Stomach smooth muscle (tissue), 2 donors: Measurements from ENCODE around the gene DMAP1.

ENCODE experiments used
- H3K27ac ChIP-seq: one replicate; pipeline ENCODE4 v1.7.0; 2013; ENCODE audit warnings: mild to moderate bottlenecking, low read length, inconsistent platforms
- H3K27me3 ChIP-seq, 2 donors: one replicate each; pipeline ENCODE4 v1.7.0; 2013; ENCODE audit warnings: low read length in 2 of 2; ENCODE audit not compliant: insufficient read depth in 2 of 2, control insufficient read depth in 1 of 2
- H3K36me3 ChIP-seq, 2 donors: one replicate each; pipeline ENCODE4 v1.7.0; 2013; ENCODE audit warnings: low read length in 2 of 2; ENCODE audit not compliant: control insufficient read depth in 2 of 2, insufficient read depth in 2 of 2
- H3K4me1 ChIP-seq: one replicate; pipeline ENCODE4 v1.7.0; 2013; ENCODE audit warnings: low read length; ENCODE audit not compliant: control insufficient read depth, insufficient read depth
- H3K4me3 ChIP-seq, 2 donors: one replicate each; pipeline ENCODE4 v1.7.0; 2013; ENCODE audit warnings: low read length in 2 of 2
- H3K9ac ChIP-seq, 2 donors: one replicate each; pipeline ENCODE4 v1.7.0; 2013; ENCODE audit warnings: low read length in 2 of 2, mild to moderate bottlenecking in 1 of 2
- H3K9me3 ChIP-seq, 2 donors: one replicate each; pipeline ENCODE4 v1.7.0; 2013; ENCODE audit warnings: low read length in 2 of 2; ENCODE audit not compliant: control insufficient read depth in 2 of 2
- donor health status: healthy.
- donor health status: Pancreatic carcinoma.

The DMAP1 gene

DNA sequence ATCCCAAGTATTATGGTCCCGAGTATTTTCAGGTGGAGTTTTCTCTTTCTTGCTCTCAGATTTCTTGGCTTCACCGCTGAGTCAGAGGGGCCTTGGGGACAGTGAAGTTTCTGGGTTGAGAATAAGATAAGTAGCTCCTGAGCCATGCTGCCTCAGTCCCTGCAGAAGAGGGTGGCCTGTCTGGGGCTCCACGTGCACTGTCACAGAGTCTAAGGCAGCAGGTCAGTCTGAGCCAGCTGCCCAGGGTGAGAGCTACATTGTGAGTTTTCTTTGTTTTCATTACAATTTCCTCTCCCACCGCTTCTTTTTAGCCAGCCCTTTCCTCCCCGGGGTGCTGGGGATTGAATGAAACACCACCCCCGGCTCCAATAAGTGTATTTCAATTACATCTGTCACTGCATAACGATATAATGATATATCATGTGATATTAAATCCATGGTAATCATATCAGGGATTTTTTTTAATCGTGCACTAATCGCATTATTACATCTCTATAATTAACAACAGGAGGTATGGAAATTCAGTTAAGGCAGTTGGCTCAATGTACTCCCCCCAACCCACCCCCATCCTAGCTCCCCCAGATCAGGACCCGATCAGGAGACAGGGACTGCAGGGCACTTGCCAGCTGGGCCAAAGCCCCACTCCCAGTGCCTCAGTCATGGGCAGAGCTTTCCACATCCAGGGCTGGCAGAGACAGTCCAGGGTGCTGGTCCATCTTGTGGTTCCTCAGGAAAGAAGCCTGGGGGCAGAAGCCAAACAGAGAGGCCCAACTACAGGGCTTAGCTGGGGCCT, 43.7 kb downstream of the DMAP1 start:
- H3K27me3 ChIP-seq: no peaks in the 10 kb centered on the region
- no peak overlapping the region for H3K9ac ChIP-seq
- no peak overlapping the region for H3K27ac ChIP-seq
- H3K9me3 ChIP-seq: no peaks in the 10 kb centered on the region
- H3K4me3 ChIP-seq: no peak overlapping the region
- H3K36me3 ChIP-seq: peaks cover 4 to 6% of the 10 kb centered on the region in 2 donors
- H3K4me1 ChIP-seq: no peaks in the 10 kb centered on the region

- Histone ChIP-seq H3K9me3 (no peaks in the 10 kb centered on the region), H3K36me3 (peaks cover 4 to 6% of the 10 kb centered on the region in 2 donors), H3K27me3 (no peaks in the 10 kb centered on the region), H3K9ac (no peak overlapping the region), H3K4me1 (no peaks in the 10 kb centered on the region), H3K4me3 (no peak overlapping the region), H3K27ac (no peak overlapping the region)
These were observed 45.8 kb downstream of the DMAP1 start for GRCh38 chr1:44259090-44259489.

GRCh38 chr1:44260792-44261170, 47.5 kb downstream of the DMAP1 start:
- Histone ChIP-seq H3K9ac (no peak overlapping the region), H3K4me1 (no peaks in the 10 kb centered on the region), H3K36me3 (peaks cover 4 to 6% of the 10 kb centered on the region in 2 donors), H3K27me3 (no peaks in the 10 kb centered on the region), H3K4me3 (no peak overlapping the region), H3K9me3 (no peaks in the 10 kb centered on the region), H3K27ac (no peak overlapping the region)

GRCh38 chr1:44261171-44261817, 48.0 kb downstream of the DMAP1 start:
- Histone ChIP-seq H3K9ac (no peak overlapping the region), H3K27me3 (no peaks in the 10 kb centered on the region), H3K4me3 (no peak overlapping the region), H3K9me3 (no peaks in the 10 kb centered on the region), H3K27ac (no peak overlapping the region), H3K4me1 (no peaks in the 10 kb centered on the region), H3K36me3 (peaks cover 2 to 6% of the 10 kb centered on the region in 2 donors)

- H3K36me3 ChIP-seq: peaks cover 0 to 3% of the 10 kb centered on the region in 2 donors
- no peaks in the 10 kb centered on the region for H3K4me1 ChIP-seq
- no peaks in the 10 kb centered on the region for H3K9me3 ChIP-seq
- no peak overlapping the region for H3K4me3 ChIP-seq
- H3K27ac ChIP-seq: no peak overlapping the region
- H3K27me3 ChIP-seq: no peaks in the 10 kb centered on the region
- no peak overlapping the region for H3K9ac ChIP-seq
These were observed 48.7 kb downstream of the DMAP1 start for GRCh38 chr1:44261962-44262361.

GRCh38 chr1:44262414-44262813, 49.1 kb downstream of the DMAP1 start:
- H3K4me3 ChIP-seq: no peak overlapping the region

GRCh38 chr1:44262816-44263567, 49.7 kb downstream of the DMAP1 start:
- Histone ChIP-seq H3K4me1 (no peaks in the 10 kb centered on the region), H3K9ac (no peak overlapping the region), H3K36me3 (no peaks in the 10 kb centered on the region), H3K9me3 (no peaks in the 10 kb centered on the region), H3K27me3 (no peaks in the 10 kb centered on the region), H3K4me3 (no peak overlapping the region), H3K27ac (no peak overlapping the region)

More at GRCh38 chr1:44262414-44262813, 49.1 kb downstream of the DMAP1 start:
- H3K4me1 ChIP-seq: no peaks in the 10 kb centered on the region
- H3K27ac ChIP-seq: no peak overlapping the region
- no peak overlapping the region for H3K9ac ChIP-seq
- H3K36me3 ChIP-seq: peaks cover 0 to 3% of the 10 kb centered on the region in 2 donors
- H3K9me3 ChIP-seq: no peaks in the 10 kb centered on the region
- no peaks in the 10 kb centered on the region for H3K27me3 ChIP-seq

GRCh38 chr1:44263568-44264450, 50.5 kb downstream of the DMAP1 start:
- H3K9me3 ChIP-seq: no peaks in the 10 kb centered on the region
- no peak overlapping the region for H3K27ac ChIP-seq
- H3K9ac ChIP-seq: no peak overlapping the region
- H3K4me3 ChIP-seq: no peak overlapping the region
- no peaks in the 10 kb centered on the region for H3K36me3 ChIP-seq
- no peaks in the 10 kb centered on the region for H3K4me1 ChIP-seq
- H3K27me3 ChIP-seq: no peaks in the 10 kb centered on the region

- H3K4me1 ChIP-seq: no peaks in the 10 kb centered on the region
- no peak overlapping the region for H3K4me3 ChIP-seq
- no peaks in the 10 kb centered on the region for H3K36me3 ChIP-seq
- H3K9me3 ChIP-seq: no peaks in the 10 kb centered on the region
- H3K27me3 ChIP-seq: no peaks in the 10 kb centered on the region
- no peak overlapping the region for H3K27ac ChIP-seq
- no peak overlapping the region for H3K9ac ChIP-seq
These were observed 51.1 kb downstream of the DMAP1 start for GRCh38 chr1:44264451-44264771.

DNA sequence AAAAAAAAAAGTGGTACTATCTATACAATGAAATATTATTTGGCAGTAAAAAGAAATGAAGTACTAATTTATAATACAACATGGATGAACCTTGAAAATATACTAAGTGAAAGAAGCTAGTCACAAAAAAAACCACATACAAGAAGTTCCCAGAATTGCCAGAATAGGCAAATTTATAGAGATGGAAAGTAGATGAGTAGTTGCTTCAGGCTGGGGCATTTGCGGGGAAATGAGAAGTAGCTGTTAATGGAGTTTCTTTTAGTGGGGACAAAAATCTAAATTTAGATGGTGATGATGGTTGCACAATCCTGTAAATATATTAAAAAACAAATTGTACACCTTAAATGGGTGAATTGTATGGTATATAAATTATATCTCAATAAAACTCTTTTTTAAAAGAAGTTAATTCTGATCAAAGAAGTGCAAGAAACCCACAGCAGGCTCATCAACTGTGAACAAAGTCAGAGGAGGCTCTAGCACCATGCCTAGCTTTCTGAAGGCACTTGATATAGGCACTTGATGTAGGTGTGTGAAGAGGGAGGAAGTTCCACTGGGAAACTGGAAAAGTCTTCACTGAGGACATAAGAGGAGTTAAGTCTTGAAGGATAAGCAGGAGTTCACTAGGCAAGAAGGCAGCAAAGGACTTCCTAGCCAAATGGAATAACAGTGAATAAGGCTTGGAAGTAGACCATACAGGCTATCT, 52.5 kb downstream of the DMAP1 start:
- Histone ChIP-seq H3K27ac (no peak overlapping the region), H3K4me3 (no peak overlapping the region), H3K4me1 (no peaks in the 10 kb centered on the region)

More for the DNA sequence above, 52.5 kb downstream of the DMAP1 start:
- Histone ChIP-seq H3K9ac (no peak overlapping the region), H3K27me3 (no peaks in the 10 kb centered on the region), H3K9me3 (no peaks in the 10 kb centered on the region), H3K36me3 (peaks cover 0 to 2% of the 10 kb centered on the region in 2 donors)
